Measurements from ENCODE around the gene TPST2.

TPST2 gene

DNA sequence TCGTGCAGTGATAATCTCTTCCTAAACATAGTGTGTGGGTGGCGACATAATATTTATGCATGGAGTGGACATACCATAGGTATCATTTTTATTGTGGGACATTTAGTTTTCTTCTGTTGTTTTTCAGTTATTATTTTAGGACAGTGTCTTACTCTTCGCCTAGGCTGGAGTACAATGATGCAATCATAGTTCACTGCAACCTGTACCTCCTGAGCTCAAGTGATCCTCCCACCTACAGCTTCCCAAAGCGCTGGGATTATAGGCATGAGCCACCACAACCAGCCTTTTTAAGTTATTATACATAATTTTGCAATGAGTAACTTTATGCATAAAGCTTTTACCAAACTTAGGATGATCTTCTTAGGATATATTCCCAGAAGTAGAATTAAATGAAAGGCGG is 103.5 kb downstream of the TPST2 start:
- no peak for DNase-seq

DNA sequence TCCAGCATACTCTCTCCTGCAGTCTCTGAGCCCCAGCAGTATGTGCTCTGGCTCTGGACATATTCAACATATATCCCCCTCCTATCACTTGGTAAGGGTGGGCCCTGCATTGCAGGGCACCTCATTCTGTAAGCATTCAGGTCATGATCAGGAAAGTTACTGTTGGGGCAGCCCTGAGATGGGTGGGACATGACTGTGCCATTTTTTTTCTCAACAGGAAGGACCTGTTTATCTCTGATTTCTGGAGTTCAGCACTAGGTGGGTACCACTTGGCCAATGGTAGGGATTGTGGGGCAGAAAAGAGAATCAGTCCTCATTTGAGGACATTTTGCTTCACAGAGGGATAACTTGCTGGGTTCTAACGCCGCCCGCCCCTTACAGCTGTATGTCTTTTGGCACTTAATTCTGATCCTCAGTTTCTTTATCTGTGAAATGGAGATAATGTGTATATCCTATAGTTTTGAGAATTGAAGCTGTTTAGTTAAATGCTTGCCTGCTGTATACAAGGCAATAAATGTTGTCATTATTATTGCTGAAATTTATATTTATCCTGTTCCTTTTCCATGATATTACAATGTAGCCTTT is 104.0 kb downstream of the TPST2 start:
- no peak for DNase-seq

DNA sequence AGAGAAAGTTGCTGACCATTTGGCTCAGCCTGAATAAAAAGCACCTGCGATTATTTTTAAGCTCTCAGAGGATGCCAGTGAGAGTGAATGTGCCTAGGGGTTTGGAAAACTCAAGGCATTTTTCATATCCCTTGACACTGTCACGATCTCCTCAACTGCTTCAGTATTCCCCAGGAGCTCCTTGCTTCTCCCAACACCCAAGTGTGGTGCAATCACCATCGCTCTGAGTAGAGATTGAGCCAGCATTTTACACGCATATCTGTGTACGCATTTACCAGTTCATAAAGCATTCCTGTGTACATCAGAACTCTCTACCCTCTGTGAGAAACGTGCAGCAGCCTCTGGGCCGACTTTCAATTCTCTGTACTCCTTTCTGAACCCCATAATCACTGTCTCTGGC is 104.9 kb downstream of the TPST2 start:
- DNase-seq, result no peak

DNA sequence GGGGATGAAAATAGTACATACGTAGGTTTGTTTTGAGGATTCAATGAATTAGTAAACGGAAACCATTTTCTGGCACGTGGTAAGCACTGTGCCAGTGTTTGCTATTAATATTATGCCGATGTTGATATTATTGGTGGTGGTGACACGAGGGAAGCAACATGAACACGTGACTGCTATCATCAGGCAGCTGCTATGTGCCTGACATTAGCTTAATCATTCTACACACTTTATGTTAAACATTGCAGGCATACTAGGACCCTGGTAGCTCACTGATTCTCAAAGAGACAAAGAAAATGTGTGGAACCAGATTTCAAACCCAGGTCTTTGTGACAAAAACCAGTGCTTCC is 105.6 kb downstream of the TPST2 start:
- DNase-seq, result no peak

DNA sequence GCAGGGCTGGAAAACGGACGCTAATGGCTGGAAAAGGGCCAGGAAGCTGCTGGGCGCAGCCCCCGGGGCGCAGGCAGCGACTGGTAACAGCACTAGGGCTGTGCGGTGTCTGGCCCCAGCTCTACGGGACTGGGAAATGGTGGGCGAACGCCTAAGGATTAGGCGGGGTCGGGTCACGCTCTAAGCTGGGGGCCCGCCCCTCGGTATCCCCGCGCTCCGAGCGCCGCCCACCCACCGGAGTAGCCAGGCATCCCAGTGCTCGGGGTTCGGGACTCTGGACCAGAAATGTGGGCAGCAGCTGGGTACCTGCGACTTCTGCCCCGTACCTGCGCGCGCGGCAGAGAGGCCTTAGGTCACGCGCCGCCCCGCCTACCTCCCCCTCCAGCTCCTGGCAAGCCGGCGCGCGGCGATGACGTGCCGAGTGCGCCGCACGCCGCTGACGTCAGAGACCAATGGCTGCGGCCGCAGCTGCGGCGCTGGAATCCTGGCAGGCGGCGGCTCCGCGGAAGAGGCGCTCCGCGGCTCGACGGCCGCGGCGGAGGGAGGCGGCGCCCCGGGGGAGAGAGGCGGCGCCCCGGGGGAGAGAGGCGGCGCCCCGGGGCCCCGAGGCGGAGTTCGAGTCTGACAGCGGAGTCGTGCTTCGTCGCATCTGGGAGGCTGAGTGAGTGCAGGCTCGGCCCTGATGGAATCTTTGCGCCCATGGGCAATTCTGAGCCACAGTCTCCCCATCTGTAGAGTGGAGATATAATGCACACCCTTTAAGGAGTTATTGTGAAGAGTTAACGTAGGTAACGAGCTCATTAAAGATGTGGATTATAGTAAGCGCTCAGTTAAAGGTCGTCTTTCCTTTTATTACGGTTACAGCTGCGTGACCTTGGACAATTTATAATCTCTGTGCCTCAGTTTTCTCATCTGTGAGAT is 106.2 kb downstream of the TPST2 start, which contains the start of the genes HPS4 and SRRD:
TSS of gene HPS4 (minus strand) at position 345 of the 921 bp plus-strand sequence. CDS start 2,021 bp downstream, outside the sequence.
TSS of gene SRRD (plus strand) at position 439 of the 921 bp plus-strand sequence. CDS start at position 453, 14 bp downstream.
- peak; percentile 47 for DNase-seq

DNA sequence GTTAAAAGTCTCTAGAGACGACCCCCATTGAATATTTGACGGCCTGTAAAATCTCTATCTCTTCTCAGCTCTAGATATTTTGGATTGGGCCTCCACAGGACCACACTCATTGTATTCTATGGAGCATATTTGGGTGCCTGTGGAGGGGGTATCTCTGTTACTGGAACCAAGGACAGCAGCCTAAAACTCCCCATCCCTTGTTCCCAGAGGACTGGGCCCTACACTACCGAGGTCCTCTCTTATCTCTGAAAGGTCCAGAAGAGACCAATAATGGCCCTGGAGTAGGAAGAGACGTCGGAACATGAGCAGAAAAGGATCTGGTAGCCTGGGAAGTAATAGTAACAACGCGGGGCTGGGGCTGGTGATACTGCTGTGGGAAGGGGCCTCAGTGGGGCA is 106.9 kb downstream of the TPST2 start:
- DNase-seq, result no peak

DNA sequence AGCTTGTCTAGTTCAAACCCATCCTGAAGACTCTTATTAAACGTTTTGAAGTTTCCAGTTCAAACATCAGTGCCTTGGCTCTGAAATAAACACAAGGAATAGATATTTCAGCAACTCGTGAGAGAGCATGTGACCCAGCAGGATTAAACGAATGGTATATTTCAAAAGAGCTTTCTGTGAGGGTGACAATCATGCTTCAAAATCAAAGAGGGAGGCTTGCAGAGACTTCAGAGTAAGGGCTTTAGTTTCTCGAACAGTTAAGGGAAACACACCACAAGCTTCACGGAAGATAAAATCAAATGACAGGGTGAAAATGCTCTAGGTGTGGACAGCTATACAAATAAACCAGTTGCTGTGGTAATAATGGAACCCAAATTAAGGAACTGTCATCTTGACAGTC is 107.8 kb downstream of the TPST2 start:
- no peak for DNase-seq

DNA sequence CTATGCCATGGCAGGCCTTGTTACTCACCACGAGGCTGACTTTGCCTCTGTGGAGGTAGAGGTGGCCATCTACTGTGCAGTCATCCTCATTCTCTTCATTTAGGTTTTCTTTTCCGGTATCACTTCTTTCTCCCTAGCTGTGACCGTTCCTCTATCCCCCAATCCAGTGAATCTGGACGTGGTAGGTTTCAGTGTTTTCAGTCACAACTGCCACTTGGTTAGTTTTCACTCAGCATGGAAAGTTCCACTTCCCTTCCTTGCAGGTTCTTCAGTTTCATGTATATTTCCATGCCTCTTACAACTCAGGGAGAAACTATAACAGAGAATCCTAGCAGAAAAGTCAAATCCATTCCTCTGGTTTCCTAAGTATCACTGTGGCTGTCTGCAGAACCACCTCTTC is 108.2 kb downstream of the TPST2 start:
- no peak for DNase-seq

DNA sequence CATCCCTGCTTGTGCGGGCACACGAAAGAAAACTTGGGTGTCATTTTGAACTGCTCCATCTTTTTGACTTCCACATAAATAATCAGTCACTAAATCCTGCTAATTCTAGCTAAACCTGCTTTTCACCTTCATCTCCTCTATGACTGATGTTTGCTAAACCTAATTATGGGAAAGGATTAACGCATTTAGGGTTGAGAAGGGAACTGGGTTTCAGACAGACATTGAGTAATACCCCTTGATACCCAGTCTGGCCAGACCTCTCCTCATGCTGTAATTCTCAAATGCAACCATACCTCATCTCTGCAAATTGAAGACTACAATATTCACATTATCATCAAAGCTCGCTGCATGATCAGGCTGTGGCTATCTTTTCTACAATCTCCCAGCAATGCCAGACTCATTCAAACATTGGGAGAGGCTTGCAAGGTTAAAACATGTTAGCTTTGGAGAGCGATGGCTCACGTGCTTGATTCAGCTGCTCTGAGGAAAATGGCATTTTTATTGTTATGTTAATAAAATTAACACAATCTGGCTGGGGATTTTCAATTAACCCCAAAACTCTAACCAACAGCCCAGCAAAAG is 108.7 kb downstream of the TPST2 start:
- DNase-seq, result no peak

DNA sequence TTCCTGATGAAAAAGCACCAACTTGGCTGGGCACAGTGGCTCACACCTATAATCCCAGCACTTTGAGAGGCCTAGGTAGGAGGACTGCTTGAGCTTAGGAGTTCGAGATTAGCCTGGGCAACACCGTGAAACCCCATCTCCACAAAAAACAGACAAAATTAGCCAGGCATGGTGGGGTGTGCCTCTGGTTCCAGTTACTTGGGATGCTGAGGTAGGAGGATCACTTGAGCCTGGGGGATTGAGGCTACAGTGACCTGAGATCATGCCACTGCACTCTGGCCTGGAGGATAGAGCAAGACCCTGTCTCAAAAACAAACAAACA is 109.4 kb downstream of the TPST2 start:
- DNase-seq, result no peak

DNA sequence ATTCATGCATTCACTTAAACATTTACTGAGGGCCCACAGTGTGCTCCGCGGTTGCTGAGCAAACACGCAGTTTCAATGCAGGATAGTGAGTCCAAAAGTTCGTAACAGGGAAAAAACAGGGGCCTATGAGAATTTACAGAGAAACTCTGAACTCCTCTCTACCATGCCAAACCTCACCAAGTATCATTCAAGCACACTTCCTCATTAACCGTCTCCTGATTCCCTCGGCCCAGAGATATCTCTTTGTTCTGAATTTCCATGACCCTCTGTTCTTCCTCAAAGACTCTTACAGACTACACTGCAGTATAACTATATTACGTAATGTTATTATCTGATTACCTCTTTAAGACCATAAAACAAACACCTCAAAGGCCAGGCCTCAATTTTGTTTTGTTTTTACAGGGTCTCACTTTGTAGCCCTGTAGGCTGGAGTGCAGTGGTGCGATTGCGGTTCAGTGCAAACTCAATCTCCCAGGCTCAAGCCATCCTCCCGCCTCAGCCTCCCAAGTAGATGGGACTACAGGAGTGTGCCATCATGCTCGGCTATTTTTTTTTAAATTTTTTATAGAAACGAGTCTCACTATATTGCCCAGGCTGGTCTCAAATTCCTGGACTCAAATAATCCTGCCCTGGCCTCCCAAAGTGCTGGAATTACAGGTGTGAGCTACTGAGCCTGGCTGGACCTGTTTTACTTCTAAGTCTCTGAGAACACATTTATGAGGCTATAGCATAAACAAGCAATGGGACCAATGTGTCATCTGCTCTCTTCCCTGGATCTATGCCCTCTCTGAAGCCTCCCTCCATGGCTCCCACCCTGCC is 109.9 kb downstream of the TPST2 start:
- no peak for DNase-seq

DNA sequence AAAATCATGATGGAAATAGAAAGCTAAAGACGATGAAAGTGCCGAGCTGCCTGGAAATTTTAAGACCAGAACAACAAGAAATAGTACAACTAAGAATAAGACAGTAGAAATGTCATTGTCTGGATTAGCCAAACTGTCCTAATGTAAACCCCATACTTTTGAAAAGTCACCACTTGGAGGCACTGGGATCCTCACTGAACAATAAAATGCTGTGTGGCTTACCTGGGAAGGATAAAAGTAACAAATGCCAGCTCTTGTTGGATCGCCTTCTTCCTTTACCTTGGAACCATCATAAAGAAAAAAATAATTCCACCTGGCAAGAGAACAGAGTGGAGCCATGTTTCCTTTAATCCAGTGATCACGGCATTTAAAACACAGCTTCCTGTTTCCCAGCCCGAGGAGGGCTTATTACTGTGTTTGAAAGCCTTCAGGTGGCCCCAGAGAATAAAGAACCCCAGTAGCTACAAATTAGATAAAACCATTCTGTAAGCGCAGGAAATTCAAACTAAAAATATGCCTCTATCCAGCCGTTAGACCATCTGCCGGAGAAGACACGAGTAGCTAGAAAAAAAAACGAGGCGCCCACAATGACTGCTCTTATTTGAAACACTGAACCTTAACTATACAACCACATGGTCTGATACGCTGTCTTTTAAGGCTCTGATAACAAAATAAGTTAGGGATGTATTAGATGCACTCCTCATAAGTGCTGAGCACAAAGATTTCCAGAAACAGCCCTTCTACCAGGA is 110.7 kb downstream of the TPST2 start:
- peak; percentile 43 for DNase-seq

DNA sequence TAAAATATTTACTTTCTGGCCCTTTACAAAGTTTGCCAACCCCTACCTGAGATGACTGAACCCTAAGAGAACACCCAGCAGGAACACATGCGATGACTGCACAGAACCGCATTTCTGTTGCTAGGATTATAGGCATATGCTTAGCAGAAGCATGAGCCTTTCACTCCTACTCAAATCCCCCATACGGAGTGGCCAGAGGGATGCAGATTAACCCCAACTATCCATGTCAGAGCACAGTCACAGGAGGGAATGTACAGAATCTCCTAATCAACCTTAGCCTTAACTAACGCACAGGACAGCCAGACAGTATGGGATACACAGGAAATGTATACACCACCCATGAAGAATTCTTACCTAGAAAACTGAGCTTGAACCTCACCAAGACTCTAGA is 112.6 kb downstream of the TPST2 start:
- no peak for DNase-seq

DNA sequence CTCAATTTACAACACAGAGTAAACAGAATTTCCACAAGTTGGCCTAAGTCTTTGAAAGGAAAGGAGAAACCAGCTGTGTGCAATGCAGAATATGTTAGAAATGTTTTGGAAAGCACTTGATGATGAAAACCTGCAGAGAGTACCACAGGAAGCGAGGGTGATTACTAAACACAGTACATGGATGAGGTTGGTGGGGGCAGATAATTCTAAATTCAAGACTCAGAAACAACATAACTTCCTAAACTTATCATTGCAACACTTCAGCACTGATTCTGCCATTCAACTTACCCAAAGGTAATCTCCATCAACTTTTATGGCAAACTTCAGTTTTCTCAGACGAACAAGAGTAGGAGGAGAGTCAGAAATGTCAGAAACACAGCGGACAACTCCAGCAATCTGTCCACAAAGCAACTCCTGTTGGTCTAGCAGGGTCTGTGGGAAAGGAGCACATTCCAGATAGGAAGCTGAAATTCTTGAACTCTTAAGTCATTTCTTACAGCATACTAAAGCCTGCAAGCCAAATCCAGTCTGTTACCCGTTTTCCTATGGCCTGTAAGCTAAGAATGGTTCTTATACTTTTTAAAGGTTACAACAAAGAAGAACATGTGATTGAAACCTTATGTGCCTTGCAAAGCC is 113.1 kb downstream of the TPST2 start:
- DNase-seq, result no peak

DNA sequence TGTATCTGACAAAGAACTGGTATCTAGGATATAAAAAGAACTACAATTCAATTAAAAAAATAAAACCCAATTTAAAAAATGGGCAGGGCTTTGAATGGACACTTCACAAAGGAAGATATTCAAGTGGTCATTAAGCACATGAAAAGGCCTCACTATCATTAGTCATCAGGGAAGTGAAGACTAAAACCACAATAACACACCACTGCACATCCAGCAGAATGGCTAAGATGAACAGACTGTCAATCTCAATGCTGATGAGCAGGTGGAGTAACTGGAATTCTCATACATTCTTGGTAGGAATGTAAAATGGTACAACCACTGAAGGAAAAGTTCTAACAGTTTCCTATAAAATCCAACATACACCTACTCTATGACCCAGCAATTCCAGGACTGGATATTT is 115.2 kb downstream of the TPST2 start:
- DNase-seq, result no peak

Measured in DMS 273 treated with DMSO at 0.1 percent for 48 hours (cell line).